Mesenchymal stem cell (in vitro differentiated cells and primary cell): ENCODE data around the gene GOLGA6L1. TPM values are rescaled to one million over a fixed set of nuclear protein-coding genes. Genes with fewer than 3 reads are reported as not detected.

ENCODE experiments used
- DNase-seq: peaks from one replicate; pipeline ENCODE4 v3.0.0-alpha.2; 2013
- H2AFZ ChIP-seq: one replicate; pipeline ENCODE4 v1.6.1; 2013; ENCODE audit warnings: low read depth, mild to moderate bottlenecking, control low read depth, inconsistent platforms, low read length, moderate library complexity
- H2AK5ac ChIP-seq: 2 replicates; pipeline ENCODE4 v1.6.1; 2013; ENCODE audit warnings: low read length, moderate library complexity, mild to moderate bottlenecking, inconsistent platforms; ENCODE audit not compliant: severe bottlenecking
- H2BK120ac ChIP-seq: one replicate; pipeline ENCODE4 v1.6.1; 2013; ENCODE audit warnings: low read depth, mild to moderate bottlenecking, inconsistent platforms, low read length, moderate library complexity
- H2BK12ac ChIP-seq, 2 experiments: one replicate each; pipeline ENCODE4 v1.6.1; 2013; ENCODE audit warnings: inconsistent platforms in 2 of 2, low read length in 2 of 2, mild to moderate bottlenecking in 2 of 2, moderate library complexity in 2 of 2, control low read depth in 1 of 2
- H2BK15ac ChIP-seq: one replicate; pipeline ENCODE4 v1.6.1; 2013; ENCODE audit warnings: mild to moderate bottlenecking, low read depth, inconsistent platforms; ENCODE audit not compliant: poor library complexity, severe bottlenecking
- H2BK5ac ChIP-seq: 2 replicates; pipeline ENCODE4 v1.6.1; 2013; ENCODE audit warnings: low read depth, mild to moderate bottlenecking, low read length, control low read depth, inconsistent platforms; ENCODE audit not compliant: poor library complexity, severe bottlenecking
- H3K14ac ChIP-seq, 2 experiments: one replicate each; pipeline ENCODE4 v1.6.1; 2013; ENCODE audit warnings: inconsistent platforms in 2 of 2, low read length in 2 of 2, control low read depth in 1 of 2, mild to moderate bottlenecking in 1 of 2, moderate library complexity in 1 of 2
- H3K18ac ChIP-seq, 2 experiments: one replicate each; pipeline ENCODE4 v1.6.1; 2013; ENCODE audit warnings: inconsistent platforms in 2 of 2, low read length in 2 of 2, control low read depth in 1 of 2, low read depth in 1 of 2, mild to moderate bottlenecking in 1 of 2
- H3K23ac ChIP-seq, 2 experiments: one replicate each; pipeline ENCODE4 v1.6.1; 2013; ENCODE audit warnings: inconsistent platforms in 2 of 2, low read length in 2 of 2, mild to moderate bottlenecking in 2 of 2, moderate library complexity in 2 of 2, control low read depth in 1 of 2
- H3K27ac ChIP-seq: 2 replicates; pipeline ENCODE4 v1.5.1; 2013; ENCODE audit warnings: mild to moderate bottlenecking, moderate library complexity, low read length, control low read depth, inconsistent platforms; ENCODE audit not compliant: poor library complexity, severe bottlenecking
- H3K27me3 ChIP-seq, 2 experiments: 2 replicates each; pipeline versions ENCODE4 v1.6.1 to v1.7.0; 2013; ENCODE audit warnings: low read length in 2 of 2, mild to moderate bottlenecking in 2 of 2, moderate library complexity in 2 of 2, control low read depth in 1 of 2, inconsistent platforms in 1 of 2; ENCODE audit not compliant: control insufficient read depth in 1 of 2, insufficient read depth in 1 of 2
- H3K36me3 ChIP-seq, 2 experiments: 2 replicates each; pipeline versions ENCODE4 v1.6.1 to v1.7.0; 2013; ENCODE audit warnings: low read length in 2 of 2, control low read depth in 1 of 2, inconsistent platforms in 1 of 2, low read depth in 1 of 2, mild to moderate bottlenecking in 1 of 2; ENCODE audit not compliant: insufficient read depth in 2 of 2, control insufficient read depth in 1 of 2
- H3K4ac ChIP-seq, 2 experiments: one replicate each; pipeline ENCODE4 v1.6.1; 2013; ENCODE audit warnings: inconsistent platforms in 2 of 2, low read length in 2 of 2, mild to moderate bottlenecking in 2 of 2, moderate library complexity in 2 of 2, control low read depth in 1 of 2, low read depth in 1 of 2
- H3K4me1 ChIP-seq: 2 replicates; pipeline ENCODE4 v1.6.1; 2013; ENCODE audit warnings: low read depth, low read length, control low read depth; ENCODE audit not compliant: control insufficient read depth, insufficient read depth
- H3K4me2 ChIP-seq: 2 replicates; pipeline ENCODE4 v1.6.1; 2013; ENCODE audit warnings: low read length, mild to moderate bottlenecking, inconsistent platforms; ENCODE audit not compliant: poor library complexity, severe bottlenecking
- H3K4me3 ChIP-seq, 2 experiments: 2 replicates each; pipeline versions ENCODE4 v1.5.1 to v1.7.0; 2013; ENCODE audit warnings: low read length in 2 of 2, mild to moderate bottlenecking in 2 of 2, control low read depth in 1 of 2, low read depth in 1 of 2; ENCODE audit not compliant: insufficient read depth in 1 of 2
- H3K79me1 ChIP-seq: replicated peaks from 2 replicates; pipeline ENCODE4 v1.6.1; 2013; ENCODE audit warnings: mild to moderate bottlenecking, control low read depth, low read length, inconsistent platforms; ENCODE audit not compliant: poor library complexity, severe bottlenecking
- H3K9ac ChIP-seq: 2 replicates; pipeline ENCODE4 v1.7.0; 2013; ENCODE audit warnings: mild to moderate bottlenecking, low read length, moderate library complexity
- H3K9me3 ChIP-seq: 2 replicates; pipeline ENCODE4 v1.7.0; 2013; ENCODE audit warnings: mild to moderate bottlenecking, low read length; ENCODE audit not compliant: control insufficient read depth
- H4K8ac ChIP-seq: one replicate; pipeline ENCODE4 v1.6.1; 2013; ENCODE audit warnings: inconsistent platforms, mild to moderate bottlenecking, low read length, moderate library complexity
- H4K91ac ChIP-seq: one replicate; pipeline ENCODE4 v1.6.1; 2013; ENCODE audit warnings: mild to moderate bottlenecking, low read length, inconsistent platforms
- WGBS: methylation state at CpG from one replicate; pipeline ENCODE4 v1.1.7; 2013; ENCODE audit warnings: mixed read lengths; 5-methylcytosine and 5-hydroxymethylcytosine counted together
- small RNA-seq: library from polyadenylated mRNA; stranded (forward); fragments of <200 nt; extraction: miRNeasy Mini kit (QIAGEN cat#:217004); gene quantifications from one replicate; pipeline ENCODE3, GENCODE V24; 2013; ENCODE audit warnings: low read depth

The GOLGA6L1 gene

DNA sequence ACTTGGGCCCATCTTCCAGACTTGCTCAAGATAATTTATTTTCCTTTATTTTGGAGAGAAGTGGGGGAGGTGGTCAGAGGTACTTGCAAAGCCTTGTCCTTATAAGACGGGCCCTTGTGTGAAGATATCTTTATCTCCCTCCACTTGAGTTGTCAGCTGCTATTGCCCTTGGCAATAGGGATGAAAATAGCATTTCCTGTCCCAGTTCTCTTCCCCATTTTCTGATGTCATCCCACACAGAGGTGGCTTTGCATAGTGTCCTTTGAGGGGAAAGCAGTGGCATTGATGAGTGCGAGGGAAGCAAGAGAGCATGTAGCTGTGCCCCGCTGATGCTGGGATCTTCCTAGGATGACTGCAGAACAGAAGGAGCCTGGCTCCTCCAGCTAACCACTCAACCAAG lies 55.4 kb downstream of the GOLGA6L1 start:
- Histone ChIP-seq H2AFZ (no peak overlapping the region), H3K4ac (no peak overlapping the region), H3K4me1 (no peaks in the 10 kb centered on the region), H3K9ac (no peak overlapping the region), H2BK12ac (no peak overlapping the region), H3K4me3 (no peak overlapping the region), H2AK5ac (no peak overlapping the region), H3K36me3 (no peaks in the 10 kb centered on the region), H3K27me3 (peaks cover 0 to 10% of the 10 kb centered on the region in 2 experiments), H3K27ac (no peak overlapping the region), H4K91ac (no peak overlapping the region), H3K14ac (no peak overlapping the region), H3K79me1 (no peaks in the 10 kb centered on the region), H3K9me3 (no peaks in the 10 kb centered on the region), H2BK120ac (no peak overlapping the region), H2BK5ac (no peak overlapping the region), H3K4me2 (no peak overlapping the region), H4K8ac (no peak overlapping the region), H2BK15ac (no peak overlapping the region), H3K23ac (no peak overlapping the region), H3K18ac (no peak overlapping the region)
- 70% methylated on average over 3 of the region's 3 CpGs for WGBS
- DNase-seq: no peak

DNA sequence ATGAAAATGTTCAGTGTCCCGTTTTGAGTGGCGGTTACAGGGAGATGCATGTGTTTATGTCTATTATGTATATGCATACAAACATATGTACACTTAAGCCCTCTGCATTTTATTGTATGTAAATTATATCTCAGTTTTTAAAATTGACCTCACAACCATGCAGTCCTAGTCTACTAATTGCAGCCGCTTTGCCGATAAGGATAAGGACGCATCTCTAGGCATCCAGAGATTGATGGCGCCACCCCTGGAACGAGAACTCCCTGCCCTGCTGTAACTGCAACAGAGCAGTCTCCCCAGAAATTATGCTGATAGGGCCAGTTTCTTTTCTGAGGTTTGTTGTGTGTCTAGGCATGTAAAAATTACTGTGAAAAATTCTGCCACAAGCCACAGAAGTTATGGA lies 56.9 kb downstream of the GOLGA6L1 start:
- no peak overlapping the region for H3K4ac ChIP-seq
- no peaks in the 10 kb centered on the region for H3K9me3 ChIP-seq
- H2BK5ac ChIP-seq: no peak overlapping the region
- no peak overlapping the region for H3K18ac ChIP-seq
- no peak for DNase-seq
- H3K14ac ChIP-seq: no peak overlapping the region
- no peak overlapping the region for H2BK15ac ChIP-seq
- H3K4me1 ChIP-seq: no peaks in the 10 kb centered on the region
- no peak overlapping the region for H2BK120ac ChIP-seq
- no peaks in the 10 kb centered on the region for H3K36me3 ChIP-seq
- H3K27me3 ChIP-seq: peaks cover 4 to 8% of the 10 kb centered on the region in 2 experiments
- H2AFZ ChIP-seq: no peak overlapping the region
- WGBS: 89% methylated on average over 5 of the region's 7 CpGs
- no peak overlapping the region for H3K9ac ChIP-seq
- H4K8ac ChIP-seq: no peak overlapping the region
- no peak overlapping the region for H2BK12ac ChIP-seq
- no peak overlapping the region for H3K4me2 ChIP-seq
- H4K91ac ChIP-seq: no peak overlapping the region
- no peak overlapping the region for H2AK5ac ChIP-seq
- no peak overlapping the region for H3K4me3 ChIP-seq
- no peak overlapping the region for H3K27ac ChIP-seq
- no peaks in the 10 kb centered on the region for H3K79me1 ChIP-seq
- H3K23ac ChIP-seq: no peak overlapping the region

Small RNA genes within 50 kb of the gene (small RNA-seq; reads per million reads assigned to genes)
- not detected for gene RN7SL106P
